ENCODE data around the gene TNNT1.

Gene TNNT1

DNA sequence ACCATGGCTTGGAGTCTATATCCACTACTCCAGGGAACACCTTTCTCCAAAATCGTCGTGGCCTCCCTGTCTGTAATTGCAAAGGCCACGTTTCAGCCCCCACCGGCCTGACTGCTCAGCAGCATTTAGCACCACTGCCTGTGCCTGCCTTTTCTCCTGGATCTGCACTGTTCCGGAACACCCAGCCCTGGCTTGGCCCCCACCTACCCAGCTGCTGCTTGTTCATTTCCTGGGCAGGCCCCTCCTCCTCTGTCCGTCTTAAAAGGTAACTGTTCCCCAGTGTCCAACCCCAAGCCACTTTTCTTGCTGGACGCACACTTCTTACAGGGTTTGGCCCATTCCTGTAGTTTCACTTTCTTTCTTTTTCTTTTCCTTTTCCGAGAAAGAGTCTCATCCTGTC, 39.6 kb upstream of the TNNT1 start:
- DNase-seq (ENCODE audit: low read depth): no peak
- H3K4me3 ChIP-seq (ENCODE audit: control insufficient read depth, low read depth, low read length): no peak overlapping the region

DNA sequence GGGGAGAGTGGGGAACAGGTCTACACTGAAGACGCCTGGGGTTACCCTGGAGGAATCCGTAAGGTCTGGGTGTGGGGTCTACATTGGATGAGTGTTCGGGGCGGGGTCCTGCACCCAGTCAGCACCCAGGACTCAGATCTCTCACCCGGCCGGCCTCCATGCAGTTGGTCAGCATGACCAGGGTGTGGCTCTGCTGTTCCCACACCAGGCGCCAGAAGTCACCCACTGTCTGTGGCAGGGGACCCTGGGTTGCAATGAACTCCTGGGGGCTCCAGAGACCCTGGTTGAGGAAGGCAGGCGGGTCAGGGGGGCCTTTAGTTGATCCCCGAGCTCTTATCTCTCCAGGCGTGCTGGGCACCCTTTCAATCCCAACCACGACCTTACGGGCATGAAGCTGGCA, 37.1 kb upstream of the TNNT1 start:
- no peak overlapping the region for H3K4me3 ChIP-seq (ENCODE audit: control insufficient read depth, low read depth, low read length)

More for the DNA sequence above, 39.6 kb upstream of the TNNT1 start:
- TF ChIP-seq, protein P1, sequence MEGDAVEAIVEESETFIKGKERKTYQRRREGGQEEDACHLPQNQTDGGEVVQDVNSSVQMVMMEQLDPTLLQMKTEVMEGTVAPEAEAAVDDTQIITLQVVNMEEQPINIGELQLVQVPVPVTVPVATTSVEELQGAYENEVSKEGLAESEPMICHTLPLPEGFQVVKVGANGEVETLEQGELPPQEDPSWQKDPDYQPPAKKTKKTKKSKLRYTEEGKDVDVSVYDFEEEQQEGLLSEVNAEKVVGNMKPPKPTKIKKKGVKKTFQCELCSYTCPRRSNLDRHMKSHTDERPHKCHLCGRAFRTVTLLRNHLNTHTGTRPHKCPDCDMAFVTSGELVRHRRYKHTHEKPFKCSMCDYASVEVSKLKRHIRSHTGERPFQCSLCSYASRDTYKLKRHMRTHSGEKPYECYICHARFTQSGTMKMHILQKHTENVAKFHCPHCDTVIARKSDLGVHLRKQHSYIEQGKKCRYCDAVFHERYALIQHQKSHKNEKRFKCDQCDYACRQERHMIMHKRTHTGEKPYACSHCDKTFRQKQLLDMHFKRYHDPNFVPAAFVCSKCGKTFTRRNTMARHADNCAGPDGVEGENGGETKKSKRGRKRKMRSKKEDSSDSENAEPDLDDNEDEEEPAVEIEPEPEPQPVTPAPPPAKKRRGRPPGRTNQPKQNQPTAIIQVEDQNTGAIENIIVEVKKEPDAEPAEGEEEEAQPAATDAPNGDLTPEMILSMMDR (conservative IDR thresholded peaks at IDR 0.05; ENCODE audit: control insufficient read depth, insufficient read depth, low read depth, low read length): no peak

DNA sequence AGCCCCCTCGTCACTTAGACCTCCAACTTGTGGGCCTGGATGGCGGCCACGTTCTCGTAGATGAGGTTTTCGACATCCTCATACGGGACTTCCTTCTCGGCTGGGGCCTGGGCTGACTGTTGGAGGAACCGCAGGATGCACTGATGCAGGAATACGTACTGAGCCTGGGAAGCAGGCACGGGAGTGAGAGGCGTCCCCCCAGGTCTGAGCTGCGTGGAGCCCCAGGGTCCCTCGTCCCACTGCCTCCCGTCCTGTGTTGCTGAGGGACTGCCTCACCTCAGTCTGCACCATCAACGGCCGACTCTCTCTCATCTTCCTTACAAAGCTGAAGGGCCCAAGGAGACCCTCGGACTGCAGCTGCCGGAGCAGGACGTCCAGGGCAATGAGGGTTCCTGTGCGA, 32.7 kb upstream of the TNNT1 start:
- no peak overlapping the region for H3K4me3 ChIP-seq (ENCODE audit: control insufficient read depth, low read depth, low read length)
- no peak for DNase-seq (ENCODE audit: low read depth)
- TF ChIP-seq, protein P1 (conservative IDR thresholded peaks at IDR 0.05; ENCODE audit: control insufficient read depth, insufficient read depth, low read depth, low read length): no peak

More for the DNA sequence above, 37.1 kb upstream of the TNNT1 start:
- no peak for DNase-seq (ENCODE audit: low read depth)
- TF ChIP-seq, protein P1 (conservative IDR thresholded peaks at IDR 0.05; ENCODE audit: control insufficient read depth, insufficient read depth, low read depth, low read length): no peak

- TF ChIP-seq, protein P1 (conservative IDR thresholded peaks at IDR 0.05; ENCODE audit: control insufficient read depth, insufficient read depth, low read depth, low read length): no peak
- peak within 1 kb of the TSS; percentile 29 for H3K4me3 ChIP-seq (ENCODE audit: control insufficient read depth, low read depth, low read length)
- no peak for DNase-seq (ENCODE audit: low read depth)
Measured at GRCh38 chr19:55179606-55180484, 30.8 kb upstream of the TNNT1 start, which contains the start of gene SYT5. TSS of gene SYT5 (minus strand) at chr19:55180289. CDS start at chr19:55179041, 1,248 bp downstream.

- TF ChIP-seq, protein P1 (conservative IDR thresholded peaks at IDR 0.05; ENCODE audit: control insufficient read depth, insufficient read depth, low read depth, low read length): no peak
- peak; percentile 84 for DNase-seq (ENCODE audit: low read depth)
- H3K4me3 ChIP-seq (ENCODE audit: control insufficient read depth, low read depth, low read length): peak overlapping the region; percentile 29
Measured at GRCh38 chr19:55178781-55179599, 30.0 kb upstream of the TNNT1 start.

DNA sequence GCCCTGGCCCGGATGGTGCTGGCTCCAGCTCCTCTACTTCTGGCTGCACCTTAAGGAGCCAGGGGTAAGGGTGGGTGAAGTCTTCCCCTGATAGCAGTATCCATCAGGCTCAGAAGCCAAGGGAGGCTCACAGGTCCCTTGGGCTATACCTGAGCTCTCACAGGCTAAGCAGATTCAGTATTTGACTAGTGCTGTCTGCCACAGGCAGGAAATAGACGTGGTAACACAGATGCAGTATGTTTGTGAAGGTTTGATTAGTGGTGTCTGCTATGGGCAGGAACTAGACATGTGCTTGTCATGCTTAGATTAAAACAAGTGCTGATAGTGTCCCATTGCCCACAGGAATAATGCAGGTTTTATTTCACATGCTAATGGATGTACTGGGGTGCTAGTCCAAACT, 27.1 kb upstream of the TNNT1 start:
- TF ChIP-seq, protein P1 (conservative IDR thresholded peaks at IDR 0.05; ENCODE audit: control insufficient read depth, insufficient read depth, low read depth, low read length): no peak
- DNase-seq (ENCODE audit: low read depth): no peak
- H3K4me3 ChIP-seq (ENCODE audit: control insufficient read depth, low read depth, low read length): no peak overlapping the region
